ENCODE results near the gene KIT.
"Not testable (repeated sequence)": the region's sequence is repeated elsewhere in the genome, so short reads cannot be mapped to it uniquely, and the experiment has no call there.

Gene KIT

DNA sequence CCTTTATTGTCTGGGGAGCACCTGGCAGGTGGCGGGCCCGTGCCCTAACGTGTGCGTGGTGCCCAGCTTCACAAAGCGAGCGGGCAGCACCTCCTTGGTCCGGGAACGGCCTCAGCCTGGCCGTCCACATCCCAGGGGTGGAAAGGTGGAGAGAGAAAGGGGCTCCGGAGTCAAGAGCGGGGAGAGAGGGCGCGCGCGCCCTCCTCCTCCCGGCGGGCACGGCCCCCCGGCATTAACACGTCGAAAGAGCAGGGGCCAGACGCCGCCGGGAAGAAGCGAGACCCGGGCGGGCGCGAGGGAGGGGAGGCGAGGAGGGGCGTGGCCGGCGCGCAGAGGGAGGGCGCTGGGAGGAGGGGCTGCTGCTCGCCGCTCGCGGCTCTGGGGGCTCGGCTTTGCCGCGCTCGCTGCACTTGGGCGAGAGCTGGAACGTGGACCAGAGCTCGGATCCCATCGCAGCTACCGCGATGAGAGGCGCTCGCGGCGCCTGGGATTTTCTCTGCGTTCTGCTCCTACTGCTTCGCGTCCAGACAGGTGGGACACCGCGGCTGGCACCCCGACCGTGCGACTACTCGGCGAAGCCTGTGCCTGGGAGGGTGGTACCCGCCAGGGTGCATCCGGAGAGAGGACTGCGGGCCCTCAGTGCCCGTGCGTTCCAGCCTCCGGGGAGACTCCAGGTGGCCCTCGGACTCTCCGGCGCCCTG, at the start of gene KIT:
KIT (plus strand) TSS at position 407 of the 701 bp plus-strand sequence; CDS start at position 465, 58 bp downstream.
- peak; percentile 37 for DNase-seq

- no peak for DNase-seq
Measured at GRCh38 chr4:54609310-54609709, 48.4 kb upstream of the KIT start.

DNA sequence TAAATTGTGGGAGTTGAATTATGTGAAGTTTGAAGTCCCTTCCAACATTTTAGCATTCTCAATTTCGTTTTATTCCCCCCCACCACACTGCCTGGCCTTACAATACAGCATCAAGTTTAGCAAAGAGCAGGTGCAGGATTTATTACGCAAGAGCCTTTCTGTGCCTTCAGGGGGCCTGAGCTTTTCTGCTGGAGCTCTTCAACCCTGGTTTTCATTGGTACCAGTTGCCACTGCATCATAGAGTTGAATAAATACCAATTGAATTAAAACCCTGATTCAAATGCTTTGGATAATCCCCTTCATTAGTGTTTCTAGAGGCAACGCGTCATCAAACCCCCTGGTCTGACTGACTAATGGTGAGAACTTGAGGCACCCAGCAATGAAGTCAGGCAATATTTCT, 43.6 kb upstream of the KIT start:
- no peak for DNase-seq

- DNase-seq = no peak
Measured at GRCh38 chr4:54620773-54621172, 37.0 kb upstream of the KIT start.

GRCh38 chr4:54625391-54625790, 32.4 kb upstream of the KIT start:
- DNase-seq = no peak

DNA sequence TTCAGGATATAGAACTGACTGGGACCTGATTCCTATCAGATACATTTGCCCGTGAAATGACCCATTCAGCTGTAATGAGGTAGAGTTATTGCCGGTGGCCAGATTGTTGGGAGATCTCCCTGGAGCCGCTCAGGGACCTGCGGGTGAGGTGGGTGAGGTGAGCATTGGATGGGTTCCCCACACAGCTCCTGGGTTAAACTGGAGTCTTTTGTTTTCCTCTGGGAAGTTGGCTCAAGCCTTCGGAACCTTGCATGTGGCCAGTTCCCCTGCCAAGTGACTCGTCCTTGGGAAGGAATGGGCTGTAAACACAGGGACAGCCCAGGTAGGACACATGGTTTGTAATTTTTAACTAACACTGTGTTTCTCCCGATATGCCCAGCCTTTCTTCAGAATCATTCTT, 31.6 kb upstream of the KIT start:
- no peak for DNase-seq

DNA sequence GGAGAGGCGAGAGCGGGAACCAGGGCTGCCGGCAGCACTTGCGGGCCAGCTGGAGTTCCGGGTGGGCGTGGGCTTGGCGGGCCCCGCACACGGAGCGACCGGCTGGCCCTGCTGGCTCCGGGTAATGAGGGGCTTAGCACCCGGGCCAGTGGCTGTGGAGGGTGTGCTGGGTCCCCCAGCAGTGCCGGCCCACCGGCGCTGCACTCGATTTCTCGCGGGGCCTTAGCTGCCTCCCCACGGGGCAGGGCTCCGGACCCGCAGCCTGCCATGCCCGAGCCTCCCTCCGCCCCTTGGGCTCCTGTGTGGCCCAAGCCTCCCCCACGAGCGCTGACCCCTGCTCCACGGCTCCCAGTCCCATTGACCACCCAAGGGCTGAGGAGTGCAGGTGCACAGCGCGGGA, 25.2 kb upstream of the KIT start:
- DNase-seq = no peak

GRCh38 chr4:54633102-54633740, 24.5 kb upstream of the KIT start:
- not testable (repeated sequence) for DNase-seq

GRCh38 chr4:54635318-54635717, 22.4 kb upstream of the KIT start:
- no peak for DNase-seq

- DNase-seq = no peak
Measured at GRCh38 chr4:54637325-54637724, 20.4 kb upstream of the KIT start.

GRCh38 chr4:54641101-54641500, 16.7 kb upstream of the KIT start:
- not testable (repeated sequence) for DNase-seq

- no peak for DNase-seq
Measured at GRCh38 chr4:54643172-54643571, 14.6 kb upstream of the KIT start.

DNA sequence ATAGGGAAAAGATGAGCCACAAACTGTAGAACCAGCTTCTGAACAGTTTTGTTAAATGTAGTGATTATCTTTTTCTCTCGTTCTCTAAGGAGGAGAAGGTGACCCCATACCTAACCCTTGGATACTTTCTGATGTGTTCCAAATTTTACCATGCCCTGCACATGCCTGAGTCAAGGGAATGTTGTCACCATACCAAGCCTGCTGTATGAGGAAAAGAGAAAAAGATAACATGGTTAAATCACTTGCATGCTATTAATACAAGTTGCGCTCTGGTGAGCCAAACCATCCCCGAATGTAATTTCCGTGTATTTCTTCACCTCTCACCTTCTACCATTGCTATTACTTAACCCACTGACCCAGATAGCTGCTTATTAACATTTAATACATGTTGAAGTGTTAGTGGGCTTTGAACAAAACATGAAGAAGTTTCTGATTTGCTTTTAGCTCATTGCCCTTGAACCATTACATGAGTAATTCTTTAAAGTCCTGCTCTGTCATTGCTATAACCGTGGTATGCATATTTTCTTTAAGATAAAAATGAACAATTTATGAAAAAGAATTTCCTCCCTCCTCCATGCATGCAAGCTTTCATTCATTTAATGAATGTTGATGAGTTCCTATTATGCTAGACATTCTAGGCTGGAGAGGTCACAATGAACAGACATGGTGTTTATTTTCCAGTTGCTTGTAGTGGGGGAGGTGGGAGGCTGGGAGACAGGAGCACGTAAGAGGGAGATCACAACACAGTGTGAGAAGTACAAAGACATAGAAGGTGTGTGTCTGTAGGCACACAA, 13.6 kb upstream of the KIT start:
- DNase-seq = no peak

- no peak for DNase-seq
Measured at GRCh38 chr4:54645830-54646229, 11.9 kb upstream of the KIT start.

GRCh38 chr4:54647070-54647469, 10.7 kb upstream of the KIT start:
- no peak for DNase-seq

DNA sequence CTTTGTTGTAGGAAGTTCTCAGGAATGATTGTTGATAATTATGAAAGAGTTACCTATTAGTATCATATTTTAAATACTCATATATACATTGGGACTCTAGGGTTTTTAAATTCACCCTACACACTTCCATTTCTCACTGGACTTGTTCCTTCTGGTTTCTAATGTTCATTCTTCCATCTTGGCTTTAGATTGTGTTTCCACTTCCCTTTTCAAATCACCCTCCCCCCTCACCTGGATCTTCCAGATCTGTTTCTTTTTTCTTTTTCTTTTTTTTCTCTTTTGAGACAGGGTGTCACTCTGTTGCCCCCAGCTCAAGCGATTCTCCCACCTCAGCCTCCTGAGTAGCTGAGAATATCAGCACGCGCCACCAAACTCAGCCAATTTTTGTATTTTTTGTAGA, 6.7 kb upstream of the KIT start:
- no peak for DNase-seq

DNA sequence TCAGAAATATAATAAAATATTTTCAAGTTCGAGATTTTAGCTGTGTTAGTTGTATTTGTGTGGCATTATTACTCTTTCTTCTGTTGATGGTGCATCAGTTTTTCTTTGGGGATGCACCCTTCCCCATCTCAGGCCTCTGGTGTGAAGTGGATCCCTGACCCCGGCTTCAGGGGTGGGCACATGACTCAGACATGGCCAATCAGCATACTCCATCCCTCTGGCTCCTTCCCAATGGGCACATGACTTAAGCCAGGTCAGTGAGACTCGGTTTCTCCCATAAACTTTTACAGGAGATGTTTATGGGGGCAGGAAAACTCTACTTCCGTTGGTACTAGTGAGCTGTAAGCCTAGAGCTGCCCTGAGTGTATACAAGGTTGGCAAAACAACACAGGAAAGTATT, 3.0 kb upstream of the KIT start:
- no peak for DNase-seq

DNA sequence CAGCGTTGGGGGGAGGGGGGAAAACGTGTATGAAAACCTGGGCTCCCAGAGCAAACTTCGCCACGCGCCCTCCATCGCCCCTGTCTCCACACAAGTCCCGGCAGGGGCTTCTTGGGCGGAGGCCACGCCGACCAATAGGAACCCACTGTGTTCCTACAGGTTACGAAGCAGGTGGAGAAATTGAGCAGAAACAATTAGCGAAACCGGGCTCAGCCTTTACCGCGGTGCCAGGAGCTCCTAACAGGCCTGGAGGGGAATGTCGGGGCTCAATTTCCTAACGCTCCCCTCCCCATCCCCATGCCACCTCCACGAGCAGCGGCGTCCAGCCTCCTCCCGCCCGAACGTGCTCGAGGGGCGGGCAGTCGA, 589 bp upstream of the KIT start:
- DNase-seq = no peak

- DNase-seq = peak; percentile 30
Measured at GRCh38 chr4:54658252-54659093, 716 bp downstream of the KIT start.

- DNase-seq = no peak
Measured at GRCh38 chr4:54659313-54659712, 1.6 kb downstream of the KIT start.

DNA sequence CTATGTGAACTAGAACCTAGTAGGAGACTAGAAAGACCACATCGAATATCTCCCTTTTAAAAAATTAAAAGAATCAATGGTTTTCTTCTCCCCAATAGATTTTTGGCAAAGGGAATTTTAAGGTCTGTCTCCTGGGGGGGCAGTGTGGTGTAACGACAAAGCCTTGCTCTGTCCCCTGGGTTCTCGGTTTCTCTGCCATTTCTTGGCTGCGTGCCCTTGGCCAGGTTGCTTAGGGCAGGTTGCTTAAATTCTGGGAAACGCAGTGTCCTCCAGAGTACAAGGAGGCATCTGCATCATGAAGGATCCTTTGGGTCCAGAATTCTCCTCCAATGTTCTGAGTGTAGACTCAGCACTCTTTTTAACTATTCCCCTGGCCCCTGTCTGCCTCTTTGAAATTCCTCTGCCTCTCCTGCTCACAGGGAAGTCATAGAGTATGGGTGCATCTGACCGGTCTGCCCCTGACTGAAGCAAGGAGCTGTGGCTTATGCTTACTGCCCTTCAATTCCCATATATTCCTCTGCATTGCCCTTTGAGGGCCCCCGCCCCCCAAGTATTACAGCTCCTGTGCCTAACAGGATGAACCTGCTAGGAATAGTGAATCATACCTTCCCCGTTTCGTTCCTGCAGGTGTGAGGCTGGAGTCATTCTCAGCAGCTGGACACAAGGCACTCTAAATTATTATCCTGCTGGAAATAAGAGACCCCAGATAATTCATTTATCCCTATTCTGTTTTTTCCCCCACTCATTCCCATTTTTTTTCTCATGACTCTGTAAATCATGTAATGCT, 2.2 kb downstream of the KIT start:
- no peak for DNase-seq

DNA sequence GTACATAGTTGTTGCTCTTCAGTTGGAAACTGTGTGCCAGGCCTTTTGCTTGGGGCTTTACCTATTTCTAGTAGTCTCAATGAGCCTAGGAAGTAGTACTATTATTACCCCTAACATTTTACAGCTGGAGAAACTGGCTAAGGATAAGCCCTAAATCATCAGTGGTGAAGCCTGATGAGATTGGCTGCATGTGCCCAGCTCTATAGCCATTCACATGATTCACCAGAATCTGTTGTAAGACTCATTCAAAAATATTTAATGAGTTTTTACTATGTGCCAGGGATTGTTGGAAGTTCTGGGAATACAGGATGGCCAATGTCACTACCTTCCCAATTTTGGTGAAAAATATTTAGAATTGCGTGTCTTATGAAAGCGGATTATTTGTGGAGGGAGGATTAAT, 2.8 kb downstream of the KIT start:
- DNase-seq = no peak

All from activated gamma-delta T cell treated with Interleukin-2 at 50 U/mL for 16 hours (primary cell).